WI38 (cell line): ENCODE results near the gene BDKRB1.

Experiments
- H3K4me3 ChIP-seq: 2 replicates; pipeline ENCODE4 v1.5.1; 2011; ENCODE audit warnings: low read depth, mild to moderate bottlenecking, control low read depth, low read length
- CTCF ChIP-seq: IDR thresholded peaks from 2 replicates; pipeline ENCODE4 v1.5.1; 2012; ENCODE audit warnings: low read depth, mild to moderate bottlenecking, control low read depth, low read length

Gene BDKRB1

GRCh38 chr14:96233661-96234060 lies 22.3 kb upstream of the BDKRB1 start:
- no peak for TF ChIP-seq CTCF
- H3K4me3 ChIP-seq: no peak overlapping the region

- no peak overlapping the region for H3K4me3 ChIP-seq
- no peak for TF ChIP-seq CTCF
Observed at GRCh38 chr14:96235426-96235825, 20.6 kb upstream of the BDKRB1 start.

GRCh38 chr14:96237641-96238040 lies 18.4 kb upstream of the BDKRB1 start:
- TF ChIP-seq CTCF: no peak
- no peak overlapping the region for H3K4me3 ChIP-seq

GRCh38 chr14:96238676-96239265 lies 17.2 kb upstream of the BDKRB1 start:
- no peak overlapping the region for H3K4me3 ChIP-seq
- no peak for TF ChIP-seq CTCF

GRCh38 chr14:96239711-96240141 lies 16.3 kb upstream of the BDKRB1 start:
- no peak for TF ChIP-seq CTCF

GRCh38 chr14:96240641-96241040 lies 15.4 kb upstream of the BDKRB1 start:
- no peak overlapping the region for H3K4me3 ChIP-seq
- TF ChIP-seq CTCF: no peak

More at GRCh38 chr14:96239711-96240141, 16.3 kb upstream of the BDKRB1 start:
- no peak overlapping the region for H3K4me3 ChIP-seq

GRCh38 chr14:96242126-96242525 lies 13.9 kb upstream of the BDKRB1 start:
- TF ChIP-seq CTCF: no peak
- no peak overlapping the region for H3K4me3 ChIP-seq
